ENCODE measurements around the gene MUL1. TPM values are rescaled to one million over a fixed set of nuclear protein-coding genes. Genes with fewer than 3 reads are reported as not detected.

Gene MUL1
- total and polyA plus RNA-seq, 9 of the 15 experiments (the other 6 are each of a cell fraction or from before 2014, with no cell fraction given), result 10.4 to 32.9 (median 19.3) TPM

DNA sequence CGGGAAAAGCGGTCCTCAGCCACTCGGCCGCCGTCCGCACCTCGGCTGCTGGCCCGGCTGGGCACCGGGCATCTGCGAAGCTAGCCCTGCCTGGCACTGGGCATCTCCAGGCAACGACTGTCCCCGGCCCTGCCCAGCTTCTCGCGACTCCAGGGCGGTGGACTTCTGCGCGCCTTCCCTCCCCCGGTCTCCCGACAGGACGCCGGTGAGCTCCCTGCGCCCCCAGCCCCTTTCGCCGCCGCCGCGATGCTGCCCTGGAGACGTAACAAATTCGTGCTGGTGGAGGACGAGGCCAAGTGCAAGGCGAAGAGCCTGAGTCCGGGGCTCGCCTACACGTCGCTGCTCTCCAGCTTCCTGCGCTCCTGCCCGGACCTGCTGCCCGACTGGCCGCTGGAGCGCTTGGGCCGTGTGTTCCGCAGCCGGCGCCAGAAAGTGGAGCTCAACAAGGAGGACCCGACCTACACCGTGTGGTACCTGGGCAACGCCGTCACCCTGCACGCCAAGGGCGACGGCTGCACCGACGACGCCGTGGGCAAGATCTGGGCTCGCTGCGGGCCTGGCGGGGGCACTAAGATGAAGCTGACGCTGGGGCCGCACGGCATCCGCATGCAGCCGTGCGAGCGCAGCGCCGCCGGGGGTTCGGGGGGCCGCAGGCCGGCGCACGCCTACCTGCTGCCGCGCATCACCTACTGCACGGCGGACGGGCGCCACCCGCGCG, 44.9 kb upstream of the MUL1 start:
- Histone ChIP-seq H3K36me3 (ENCODE audit: control insufficient read depth, insufficient read depth, low read length) (no peaks in the 10 kb centered on the region), H3K4me3 (no peak overlapping the region), H3K4me2 (ENCODE audit: insufficient read depth, low read length) (no peak overlapping the region), H4K20me1 (replicated peaks; ENCODE audit: control insufficient read depth, insufficient read depth, low read length) (no peaks in the 10 kb centered on the region), H3K9me1 (ENCODE audit: control insufficient read depth, insufficient read depth, low read length) (no peaks in the 10 kb centered on the region), H3K27ac (ENCODE audit: extremely low read depth, low read depth, low read length) (no peak overlapping the region), H3K27me3 (ENCODE audit: control insufficient read depth in 2 of 2, insufficient read depth in 2 of 2, low read length in 2 of 2) (peaks cover 57 to 81% of the 10 kb centered on the region in 2 experiments), H3K9me3 (replicated peaks; ENCODE audit: control insufficient read depth, insufficient read depth, low read depth, low read length) (no peaks in the 10 kb centered on the region), H3K79me2 (ENCODE audit: control insufficient read depth, insufficient read depth, low read length) (no peaks in the 10 kb centered on the region), H3K9ac (ENCODE audit: insufficient read depth in 1 of 2, low read depth in 2 of 2, low read length in 2 of 2) (no peak overlapping the region), H3K4me1 (replicated peaks in 1 of 2; ENCODE audit: control insufficient read depth in 2 of 2, insufficient read depth in 2 of 2, low read length in 2 of 2) (peaks cover 6 to 22% of the 10 kb centered on the region in 2 experiments; a peak in 3 of 5 replicates), H2AFZ (ENCODE audit: low read depth, low read length) (0 out of 2 replicates have a peak overlapping the region, but pooled peaks have one; percentile 19)
- in situ Hi-C loops (cut with MboI) (no loop called here), intact Hi-C loops (cut with micrococcal nuclease) (no loop called here)
- ATAC-seq, result no peak
- WGBS (ENCODE audit: insufficient coverage, low coverage, missing lambda C conversion rate), result 44% methylated on average over 60 of the region's 82 CpGs
- DNase-seq (ENCODE audit: extremely low read depth in 1 of 4, low spot score in 3 of 4), result no peak
- no TSS peak for BruUV-seq (replicated peaks)
- ChIA-PET POLR2A (interaction anchor here (0.6 to 1.6 kb wide), 2 partner anchors 12 to 1228 kb away, joined by 4 to 5 read pairs; no protein-coding TSS in a partner anchor), CTCF (ENCODE audit: low intra/inter-chr PET ratio) (no interaction called here)
- TF ChIP-seq CSDE1 (IDR thresholded peaks at IDR 0.05) (no peak), GMEB1 (CRISPR knock-in tag; IDR thresholded peaks at IDR 0.05) (no peak)
- no peak for FAIRE-seq
